ENCODE data around the gene E4F1. TPM values are rescaled to one million over a fixed set of nuclear protein-coding genes. Genes with fewer than 3 reads are reported as not detected.
A peak's percentile ranks its signal among the peaks of the same experiment; 100 is the strongest.

The E4F1 gene
- total and polyA plus RNA-seq, 10 of the 15 experiments (the other 5 are each of a cell fraction or from before 2014, with no cell fraction given), result 0.23 to 36.5 (median 14.5) TPM

DNA sequence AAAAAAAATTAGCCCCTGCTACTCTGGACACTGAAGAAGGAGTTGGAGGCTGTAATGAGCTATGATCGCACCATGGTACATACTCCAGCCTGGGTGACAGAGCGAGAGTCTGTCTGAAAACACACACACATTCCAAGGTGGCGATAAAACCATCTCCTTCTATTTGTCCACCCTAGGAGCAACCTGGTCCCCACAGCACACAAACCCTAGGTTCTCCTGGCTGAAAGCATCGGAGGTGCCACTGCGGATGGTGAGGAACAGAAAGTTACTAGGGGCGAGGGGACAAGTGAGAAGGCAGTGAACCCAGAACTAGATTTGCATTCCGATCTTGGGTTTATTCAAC, 29.4 kb downstream of the E4F1 start:
- ChIA-PET RAD21 (ENCODE audit: unreplicated experiment) (no interaction called here), SMC1A (ENCODE audit: uncharacterized antibody, unreplicated experiment) (interaction anchor here (0.9 to 1.2 kb wide), 2 partner anchors 13 to 54 kb away, joined by 3 to 4 read pairs; no protein-coding TSS in a partner anchor), CTCF (interaction anchor here (0.7 to 2.5 kb wide), 7 partner anchors 17 to 176 kb away, joined by 3 to 14 read pairs (median 5); partner anchors contain the start of genes CCNF and E4F1), POLR2A (interaction anchor here (1.6 to 2.5 kb wide), 3 partner anchors 38 to 176 kb away, joined by 4 to 9 read pairs (median 5); partner anchors contain the start of genes CCNF and PGP)
- no peaks in the 10 kb centered on the region for H3K9me3 ChIP-seq (replicated peaks; ENCODE audit: control insufficient read depth, insufficient read depth, low read length)
- no peak overlapping the region for H3K4me2 ChIP-seq (ENCODE audit: control insufficient read depth, insufficient read depth)
- H2AFZ ChIP-seq (ENCODE audit: control insufficient read depth, low read depth, low read length), result no peak overlapping the region
- ATAC-seq (no peak), FAIRE-seq (no peak), DNase-seq (ENCODE audit: low read depth, low spot score) (no peak)
- no peak overlapping the region for H3K9ac ChIP-seq (ENCODE audit: control insufficient read depth, insufficient read depth, low read length)
- H3K4me3 ChIP-seq, result no peak overlapping the region
- H3K27me3 ChIP-seq (replicated peaks in 1 of 2; ENCODE audit: control insufficient read depth in 2 of 2, insufficient read depth in 2 of 2, low read length in 1 of 2), result no peaks in the 10 kb centered on the region
- H3K79me2 ChIP-seq (ENCODE audit: control insufficient read depth, insufficient read depth, low read length), result peaks cover 13% of the 10 kb centered on the region
- in situ Hi-C loops (cut with MboI), result no loop called here
- WGBS (ENCODE audit: insufficient coverage, insufficient replicate concordance, low lambda C conversion rate, missing lambda C conversion rate), result 57% methylated on average over 7 of the region's 7 CpGs
- TF ChIP-seq BCL11A (IDR thresholded peaks at IDR 0.05; ENCODE audit: low read depth, low read length), result no peak
- TF ChIP-seq POLR2AphosphoS5 (IDR thresholded peaks at IDR 0.05; ENCODE audit: low read length), result peak; percentile 44; the same call in 1 of the 2 replicates
- TF ChIP-seq POLR2A (IDR thresholded peaks at IDR 0.05; ENCODE audit: low read depth, low read length), result peak; percentile 41; the same call in 1 of the 2 replicates
- no peak for TF ChIP-seq HDAC2 (IDR thresholded peaks at IDR 0.05)
- TF ChIP-seq, protein P1, sequence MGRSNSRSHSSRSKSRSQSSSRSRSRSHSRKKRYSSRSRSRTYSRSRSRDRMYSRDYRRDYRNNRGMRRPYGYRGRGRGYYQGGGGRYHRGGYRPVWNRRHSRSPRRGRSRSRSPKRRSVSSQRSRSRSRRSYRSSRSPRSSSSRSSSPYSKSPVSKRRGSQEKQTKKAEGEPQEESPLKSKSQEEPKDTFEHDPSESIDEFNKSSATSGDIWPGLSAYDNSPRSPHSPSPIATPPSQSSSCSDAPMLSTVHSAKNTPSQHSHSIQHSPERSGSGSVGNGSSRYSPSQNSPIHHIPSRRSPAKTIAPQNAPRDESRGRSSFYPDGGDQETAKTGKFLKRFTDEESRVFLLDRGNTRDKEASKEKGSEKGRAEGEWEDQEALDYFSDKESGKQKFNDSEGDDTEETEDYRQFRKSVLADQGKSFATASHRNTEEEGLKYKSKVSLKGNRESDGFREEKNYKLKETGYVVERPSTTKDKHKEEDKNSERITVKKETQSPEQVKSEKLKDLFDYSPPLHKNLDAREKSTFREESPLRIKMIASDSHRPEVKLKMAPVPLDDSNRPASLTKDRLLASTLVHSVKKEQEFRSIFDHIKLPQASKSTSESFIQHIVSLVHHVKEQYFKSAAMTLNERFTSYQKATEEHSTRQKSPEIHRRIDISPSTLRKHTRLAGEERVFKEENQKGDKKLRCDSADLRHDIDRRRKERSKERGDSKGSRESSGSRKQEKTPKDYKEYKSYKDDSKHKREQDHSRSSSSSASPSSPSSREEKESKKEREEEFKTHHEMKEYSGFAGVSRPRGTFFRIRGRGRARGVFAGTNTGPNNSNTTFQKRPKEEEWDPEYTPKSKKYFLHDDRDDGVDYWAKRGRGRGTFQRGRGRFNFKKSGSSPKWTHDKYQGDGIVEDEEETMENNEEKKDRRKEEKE (IDR thresholded peaks at IDR 0.05), result no peak
- H3K27ac ChIP-seq (ENCODE audit: control insufficient read depth, insufficient read depth), result no peak overlapping the region
- no TSS peak for BruUV-seq (replicated peaks)
- intact Hi-C loops (cut with micrococcal nuclease; ENCODE audit: unreplicated experiment), result loop anchor here (5.0 kb wide), 1 partner anchor 45 kb away; the partner anchor contains the start of gene MLST8
- H4K20me1 ChIP-seq (ENCODE audit: control insufficient read depth, insufficient read depth), result no peaks in the 10 kb centered on the region
- peaks cover 21 to 27% of the 10 kb centered on the region in 2 experiments for H3K36me3 ChIP-seq (ENCODE audit: control insufficient read depth in 2 of 2, insufficient read depth in 2 of 2, low read length in 1 of 2)
- peaks cover 13% of the 10 kb centered on the region for H3K4me1 ChIP-seq (ENCODE audit: control insufficient read depth, insufficient read depth, low read length)
